Measurements from ENCODE around the gene MBLAC1. TPM values are rescaled to one million over a fixed set of nuclear protein-coding genes. Genes with fewer than 3 reads are reported as not detected.
A peak's percentile ranks its signal among the peaks of the same experiment; 100 is the strongest.

MBLAC1 gene
- total RNA-seq, 1 experiment from 2014 or later: 5.2 TPM

DNA sequence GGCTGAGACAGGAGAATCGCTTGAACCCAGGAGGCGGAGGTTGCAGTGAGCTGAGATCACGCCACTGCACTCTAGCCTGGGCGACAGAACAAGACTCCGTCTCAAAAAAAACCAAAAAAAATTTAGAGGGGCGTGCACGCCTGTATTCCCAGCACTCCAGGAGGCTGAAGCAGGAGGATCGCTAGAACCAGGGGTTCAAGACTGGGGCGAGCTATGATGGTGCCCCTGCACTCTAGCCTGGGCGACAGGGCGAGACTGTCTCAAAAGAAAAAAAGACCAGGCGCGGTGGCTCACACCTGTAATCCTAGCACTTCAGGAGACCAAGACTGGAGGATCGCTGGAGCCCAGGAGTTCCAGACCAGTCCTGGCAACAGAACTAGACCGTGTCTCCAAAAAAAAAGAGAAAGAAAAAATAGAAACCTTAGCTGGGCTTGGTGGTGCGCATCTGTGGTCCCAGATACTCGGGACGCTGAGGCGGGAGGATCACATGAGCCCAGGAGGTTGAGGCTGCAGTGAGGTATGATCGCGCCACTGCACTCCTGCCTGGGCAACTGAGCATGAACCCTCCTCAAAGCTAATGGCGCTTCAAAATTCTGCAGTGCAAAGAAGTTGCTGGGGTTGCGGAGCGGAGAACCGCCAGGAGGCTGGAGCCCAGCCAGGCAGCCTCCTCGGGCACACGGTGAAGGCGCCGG lies 382 bp upstream of the MBLAC1 start:
- ChIA-PET CTCF (interaction anchor here (0.7 kb wide), 1 partner anchor 23 kb away, joined by 6 read pairs; the partner anchor contains the start of gene LAMTOR4), POLR2A (interaction anchor here (0.7 to 0.9 kb wide), 2 partner anchors 24 to 26 kb away, joined by 3 to 15 read pairs; no protein-coding TSS in a partner anchor)
- BruUV-seq (replicated peaks): TSS peak; percentile 92
- no peaks in the 10 kb centered on the region for H3K27me3 ChIP-seq (ENCODE audit: control insufficient read depth, insufficient read depth, low read length)
- H3K9me3 ChIP-seq (ENCODE audit: control insufficient read depth, insufficient read depth, low read depth, low read length): no peaks in the 10 kb centered on the region
- H3K4me1 ChIP-seq (ENCODE audit: control insufficient read depth, insufficient read depth, low read length): peaks cover 22% of the 10 kb centered on the region
- ATAC-seq (peak; percentile 46), DNase-seq (ENCODE audit: low read depth, low spot score) (no peak)
- H3K36me3 ChIP-seq (ENCODE audit: control insufficient read depth, insufficient read depth, low read length): peaks cover 2% of the 10 kb centered on the region; the same call in 1 of the 2 replicates
- H3K4me3 ChIP-seq (ENCODE audit: low read depth in 2 of 2, low read length in 2 of 2): peak overlapping the region; percentile 82 to 98
- peak overlapping the region; percentile 97 for H3K27ac ChIP-seq (ENCODE audit: low read length)
- intact Hi-C loops (cut with micrococcal nuclease; ENCODE audit: unreplicated experiment): no loop called here
- in situ Hi-C loops (cut with HindIII; ENCODE audit: low pct_unique_long_range_greater_than_20kb, low sequenced_read_pairs): no loop called here
- TF ChIP-seq TCF7L2 (IDR thresholded peaks at IDR 0.05; ENCODE audit: low read depth, low read length) (no peak), POLR2AphosphoS5 (IDR thresholded peaks at IDR 0.05; ENCODE audit: low read depth, low read length) (no peak), SIN3A (IDR thresholded peaks at IDR 0.05; ENCODE audit: borderline replicate concordance, insufficient read depth, low read depth, low read length) (no peak)
- TF ChIP-seq, protein P1, sequence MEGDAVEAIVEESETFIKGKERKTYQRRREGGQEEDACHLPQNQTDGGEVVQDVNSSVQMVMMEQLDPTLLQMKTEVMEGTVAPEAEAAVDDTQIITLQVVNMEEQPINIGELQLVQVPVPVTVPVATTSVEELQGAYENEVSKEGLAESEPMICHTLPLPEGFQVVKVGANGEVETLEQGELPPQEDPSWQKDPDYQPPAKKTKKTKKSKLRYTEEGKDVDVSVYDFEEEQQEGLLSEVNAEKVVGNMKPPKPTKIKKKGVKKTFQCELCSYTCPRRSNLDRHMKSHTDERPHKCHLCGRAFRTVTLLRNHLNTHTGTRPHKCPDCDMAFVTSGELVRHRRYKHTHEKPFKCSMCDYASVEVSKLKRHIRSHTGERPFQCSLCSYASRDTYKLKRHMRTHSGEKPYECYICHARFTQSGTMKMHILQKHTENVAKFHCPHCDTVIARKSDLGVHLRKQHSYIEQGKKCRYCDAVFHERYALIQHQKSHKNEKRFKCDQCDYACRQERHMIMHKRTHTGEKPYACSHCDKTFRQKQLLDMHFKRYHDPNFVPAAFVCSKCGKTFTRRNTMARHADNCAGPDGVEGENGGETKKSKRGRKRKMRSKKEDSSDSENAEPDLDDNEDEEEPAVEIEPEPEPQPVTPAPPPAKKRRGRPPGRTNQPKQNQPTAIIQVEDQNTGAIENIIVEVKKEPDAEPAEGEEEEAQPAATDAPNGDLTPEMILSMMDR (IDR thresholded peaks at IDR 0.05): no peak
- TF ChIP-seq, protein P2, sequence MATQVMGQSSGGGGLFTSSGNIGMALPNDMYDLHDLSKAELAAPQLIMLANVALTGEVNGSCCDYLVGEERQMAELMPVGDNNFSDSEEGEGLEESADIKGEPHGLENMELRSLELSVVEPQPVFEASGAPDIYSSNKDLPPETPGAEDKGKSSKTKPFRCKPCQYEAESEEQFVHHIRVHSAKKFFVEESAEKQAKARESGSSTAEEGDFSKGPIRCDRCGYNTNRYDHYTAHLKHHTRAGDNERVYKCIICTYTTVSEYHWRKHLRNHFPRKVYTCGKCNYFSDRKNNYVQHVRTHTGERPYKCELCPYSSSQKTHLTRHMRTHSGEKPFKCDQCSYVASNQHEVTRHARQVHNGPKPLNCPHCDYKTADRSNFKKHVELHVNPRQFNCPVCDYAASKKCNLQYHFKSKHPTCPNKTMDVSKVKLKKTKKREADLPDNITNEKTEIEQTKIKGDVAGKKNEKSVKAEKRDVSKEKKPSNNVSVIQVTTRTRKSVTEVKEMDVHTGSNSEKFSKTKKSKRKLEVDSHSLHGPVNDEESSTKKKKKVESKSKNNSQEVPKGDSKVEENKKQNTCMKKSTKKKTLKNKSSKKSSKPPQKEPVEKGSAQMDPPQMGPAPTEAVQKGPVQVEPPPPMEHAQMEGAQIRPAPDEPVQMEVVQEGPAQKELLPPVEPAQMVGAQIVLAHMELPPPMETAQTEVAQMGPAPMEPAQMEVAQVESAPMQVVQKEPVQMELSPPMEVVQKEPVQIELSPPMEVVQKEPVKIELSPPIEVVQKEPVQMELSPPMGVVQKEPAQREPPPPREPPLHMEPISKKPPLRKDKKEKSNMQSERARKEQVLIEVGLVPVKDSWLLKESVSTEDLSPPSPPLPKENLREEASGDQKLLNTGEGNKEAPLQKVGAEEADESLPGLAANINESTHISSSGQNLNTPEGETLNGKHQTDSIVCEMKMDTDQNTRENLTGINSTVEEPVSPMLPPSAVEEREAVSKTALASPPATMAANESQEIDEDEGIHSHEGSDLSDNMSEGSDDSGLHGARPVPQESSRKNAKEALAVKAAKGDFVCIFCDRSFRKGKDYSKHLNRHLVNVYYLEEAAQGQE (IDR thresholded peaks at IDR 0.05; ENCODE audit: insufficient read depth in 1 of 2, low read depth in 2 of 2, low read length in 1 of 2): no peak

DNA sequence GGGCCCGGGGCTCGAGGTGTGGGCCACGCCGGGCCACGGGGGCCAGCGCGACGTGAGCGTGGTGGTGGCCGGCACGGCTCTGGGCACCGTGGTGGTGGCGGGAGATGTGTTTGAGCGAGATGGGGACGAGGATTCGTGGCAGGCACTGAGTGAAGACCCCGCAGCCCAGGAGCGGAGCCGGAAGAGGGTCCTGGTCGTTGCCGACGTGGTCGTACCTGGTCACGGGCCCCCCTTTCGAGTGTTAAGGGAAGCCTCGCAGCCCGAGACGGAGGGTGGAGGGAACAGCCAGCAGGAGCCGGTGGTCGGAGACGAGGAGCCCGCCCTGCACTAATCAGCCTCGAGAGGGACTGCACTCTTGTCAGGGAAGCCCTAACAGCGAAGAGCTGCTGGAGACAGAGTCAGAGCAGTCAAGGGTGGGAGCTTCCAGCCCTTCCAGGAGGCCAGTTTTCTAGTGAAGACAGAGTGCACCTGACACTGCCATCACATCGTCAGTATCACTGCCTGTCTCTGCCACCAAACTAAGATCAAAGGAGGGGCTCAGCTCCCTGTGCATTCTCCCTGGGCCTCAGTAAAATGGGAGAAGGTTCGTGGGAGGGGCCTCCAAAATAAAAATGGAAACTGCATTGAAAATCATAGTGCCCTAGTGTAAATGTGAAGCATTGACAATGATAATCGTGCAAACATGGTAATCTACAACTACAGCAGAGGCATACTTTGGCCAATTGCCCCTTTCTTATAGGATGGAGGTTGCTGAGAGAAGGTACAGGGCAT lies 1.3 kb downstream of the MBLAC1 start:
- peak overlapping the region; percentile 97 for H3K27ac ChIP-seq (ENCODE audit: low read length)
- no peaks in the 10 kb centered on the region for H3K9me3 ChIP-seq (ENCODE audit: control insufficient read depth, insufficient read depth, low read depth, low read length)
- H3K27me3 ChIP-seq (ENCODE audit: control insufficient read depth, insufficient read depth, low read length): no peaks in the 10 kb centered on the region
- BruUV-seq (replicated peaks): no TSS peak
- no peak for TF ChIP-seq SIN3A (IDR thresholded peaks at IDR 0.05; ENCODE audit: borderline replicate concordance, insufficient read depth, low read depth, low read length)
- TF ChIP-seq TCF7L2 (IDR thresholded peaks at IDR 0.05; ENCODE audit: low read depth, low read length): no peak
- TF ChIP-seq, protein P2 (IDR thresholded peaks at IDR 0.05; ENCODE audit: insufficient read depth in 1 of 2, low read depth in 2 of 2, low read length in 1 of 2): no peak
- TF ChIP-seq POLR2AphosphoS5 (IDR thresholded peaks at IDR 0.05; ENCODE audit: low read depth, low read length): no peak
- TF ChIP-seq, protein P1 (IDR thresholded peaks at IDR 0.05): no peak
- CTCF ChIA-PET: interaction anchor here (0.9 kb wide), 1 partner anchor 10 kb away, joined by 4 read pairs; no protein-coding TSS in a partner anchor
- H3K4me3 ChIP-seq (ENCODE audit: low read depth in 2 of 2, low read length in 2 of 2): peak overlapping the region; percentile 82 to 98
- peaks cover 2% of the 10 kb centered on the region; the same call in 1 of the 2 replicates for H3K36me3 ChIP-seq (ENCODE audit: control insufficient read depth, insufficient read depth, low read length)
- intact Hi-C loops (cut with micrococcal nuclease; ENCODE audit: unreplicated experiment) (no loop called here), in situ Hi-C loops (cut with HindIII; ENCODE audit: low pct_unique_long_range_greater_than_20kb, low sequenced_read_pairs) (no loop called here)
- H3K4me1 ChIP-seq (ENCODE audit: control insufficient read depth, insufficient read depth, low read length): peaks cover 18% of the 10 kb centered on the region
- ATAC-seq (peak; percentile 20; the same call in 1 of the 2 replicates), DNase-seq (ENCODE audit: low read depth, low spot score) (no peak)
- POLR2A ChIA-PET: interaction anchor here (0.5 to 1.0 kb wide), 3 partner anchors 27 to 82 kb away, joined by 3 to 8 read pairs (median 5); partner anchors contain the start of genes AP4M1 and MCM7

All from Panc1 (cell line).